Body of pancreas (tissue), 4 donors: Measurements from ENCODE around the gene ITGA1. TPM values are rescaled to one million over a fixed set of nuclear protein-coding genes. Genes with fewer than 3 reads are reported as not detected.
"Not testable (repeated sequence)": the region's sequence is repeated elsewhere in the genome, so short reads cannot be mapped to it uniquely, and the experiment has no call there.

ENCODE experiments used
- ATAC-seq: fragments of 150-250 bp; one replicate; pipeline ENCODE4 v1.9.1; 2016
- DNase-seq, 4 donors: peaks; one replicate each; pipeline ENCODE4 v3.0.0-alpha.2; 2019
- H3K27ac ChIP-seq, 4 donors: fragments of 200-600 bp; sonication (generic); 1 replicate in 3 of 4; 2 replicates in 1 of 4; pipeline versions ENCODE4 v1.5.1 to v1.6.1; 2016 to 2019; ENCODE audit warnings: mild to moderate bottlenecking in 1 of 4, mixed read lengths in 1 of 4, moderate library complexity in 1 of 4
- H3K27me3 ChIP-seq, 2 donors: fragments of 200-600 bp; sonication (generic); one replicate each; pipeline ENCODE4 v1.6.0; 2016; ENCODE audit warnings: mild to moderate bottlenecking in 1 of 2
- H3K36me3 ChIP-seq, 2 donors: fragments of 200-600 bp; sonication (generic); replicated peaks in 1 of 2; 2 replicates each; pipeline ENCODE4 v1.5.1; 2016; ENCODE audit warnings: low read depth in 2 of 2; ENCODE audit not compliant: insufficient read depth in 1 of 2
- H3K4me1 ChIP-seq: fragments of 200-600 bp; sonication (generic); one replicate; pipeline ENCODE4 v1.6.0; 2016
- H3K4me3 ChIP-seq, 2 donors: fragments of 200-600 bp; sonication (generic); 1 replicate in 1 of 2; 2 replicates in 1 of 2; pipeline ENCODE4 v1.5.1; 2016 to 2019
- H3K9me3 ChIP-seq, 3 donors: fragments of 200-600 bp; sonication (generic); 1 replicate in 2 of 3; 2 replicates in 1 of 3; pipeline ENCODE4 v1.5.1; 2016
- POLR2A ChIP-seq, 3 donors: fragments of 450-650 bp; IDR thresholded peaks; one replicate each; pipeline ENCODE4 v1.6.1; 2016; ENCODE audit warnings: antibody characterized with exemption in 3 of 3, mild to moderate bottlenecking in 2 of 3
- WGBS, 2 donors: methylation state at CpG; one replicate each; pipeline ENCODE4 v1.1.5; 2017; 5-methylcytosine and 5-hydroxymethylcytosine counted together
- intact Hi-C: fragments of 100-400 bp; cut with DNase I; formaldehyde crosslinking; loops from one replicate; pipeline ENCODE4 v1.15.1; 2023
- total RNA-seq, 2 donors: library from RNA; depleted of rRNA; stranded (reverse); fragments of >200 nt; gene quantifications; one replicate each; pipeline ENCODE4 v1.1.0, GENCODE V29; 2016
- TF ChIP-seq, protein P1 (sequence below), 7 experiments: fragments of 450-650 bp in 4 of 7; fragments of 200-600 bp in 3 of 7; sonication (generic) in 3 of 7; IDR thresholded peaks; one replicate each; pipeline ENCODE4 v1.5.1; 2016 to 2019; ENCODE audit warnings: antibody characterized with exemption in 7 of 7

Gene ITGA1
- total RNA-seq, 2 donors from 2014 or later: 6.9 to 11.2 TPM

- DNase-seq: no peak
- intact Hi-C loops: no loop called here
- peaks cover 7% of the 10 kb centered on the region for H3K4me1 ChIP-seq
- 85 to 94% methylated on average over 5 of the region's 5 CpGs for WGBS, 2 donors
- no peak for ATAC-seq
- no peaks in the 10 kb centered on the region for H3K9me3 ChIP-seq
- H3K36me3 ChIP-seq: no peaks in the 10 kb centered on the region
- no peaks in the 10 kb centered on the region for H3K27me3 ChIP-seq
- no peak overlapping the region for H3K4me3 ChIP-seq
- TF ChIP-seq, protein P1, sequence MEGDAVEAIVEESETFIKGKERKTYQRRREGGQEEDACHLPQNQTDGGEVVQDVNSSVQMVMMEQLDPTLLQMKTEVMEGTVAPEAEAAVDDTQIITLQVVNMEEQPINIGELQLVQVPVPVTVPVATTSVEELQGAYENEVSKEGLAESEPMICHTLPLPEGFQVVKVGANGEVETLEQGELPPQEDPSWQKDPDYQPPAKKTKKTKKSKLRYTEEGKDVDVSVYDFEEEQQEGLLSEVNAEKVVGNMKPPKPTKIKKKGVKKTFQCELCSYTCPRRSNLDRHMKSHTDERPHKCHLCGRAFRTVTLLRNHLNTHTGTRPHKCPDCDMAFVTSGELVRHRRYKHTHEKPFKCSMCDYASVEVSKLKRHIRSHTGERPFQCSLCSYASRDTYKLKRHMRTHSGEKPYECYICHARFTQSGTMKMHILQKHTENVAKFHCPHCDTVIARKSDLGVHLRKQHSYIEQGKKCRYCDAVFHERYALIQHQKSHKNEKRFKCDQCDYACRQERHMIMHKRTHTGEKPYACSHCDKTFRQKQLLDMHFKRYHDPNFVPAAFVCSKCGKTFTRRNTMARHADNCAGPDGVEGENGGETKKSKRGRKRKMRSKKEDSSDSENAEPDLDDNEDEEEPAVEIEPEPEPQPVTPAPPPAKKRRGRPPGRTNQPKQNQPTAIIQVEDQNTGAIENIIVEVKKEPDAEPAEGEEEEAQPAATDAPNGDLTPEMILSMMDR (IDR thresholded peaks at IDR 0.05): no peak
- no peak for TF ChIP-seq POLR2A (IDR thresholded peaks at IDR 0.05)
- H3K27ac ChIP-seq: no peak overlapping the region
Observed at GRCh38 chr5:52861368-52861767, 73.7 kb downstream of the ITGA1 start.

GRCh38 chr5:52863715-52864290 is 76.1 kb downstream of the ITGA1 start:
- intact Hi-C loops: no loop called here
- no peak for TF ChIP-seq POLR2A (IDR thresholded peaks at IDR 0.05)
- TF ChIP-seq, protein P1 (IDR thresholded peaks at IDR 0.05): no peak
- peak overlapping the region in 1 of 4 donors; percentile 16 for H3K27ac ChIP-seq
- 28 to 46% methylated on average over 2 of the region's 2 CpGs for WGBS, 2 donors
- H3K27me3 ChIP-seq: no peaks in the 10 kb centered on the region
- ATAC-seq: no peak
- peaks cover 7% of the 10 kb centered on the region for H3K4me1 ChIP-seq
- H3K36me3 ChIP-seq: no peaks in the 10 kb centered on the region
- DNase-seq: no peak
- H3K4me3 ChIP-seq: no peak overlapping the region
- H3K9me3 ChIP-seq: no peaks in the 10 kb centered on the region

DNA sequence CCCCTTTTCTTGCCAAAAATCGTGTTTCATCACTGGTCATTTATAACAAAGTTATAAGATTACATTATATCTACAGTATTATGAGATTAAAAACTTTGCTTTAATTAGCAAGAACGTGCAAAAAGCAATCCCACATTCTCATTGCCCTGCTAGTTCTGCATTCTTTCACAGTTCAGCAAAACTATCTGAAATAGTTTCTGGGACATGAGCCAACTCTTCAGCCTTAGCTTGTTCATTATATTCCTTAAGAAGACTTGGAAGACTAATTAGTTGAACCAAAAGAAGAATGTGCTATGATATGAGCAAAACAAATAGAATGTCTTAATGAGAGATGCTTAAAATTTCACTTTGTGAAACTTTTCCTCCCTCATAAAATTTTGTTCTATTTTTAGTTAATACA is 76.7 kb downstream of the ITGA1 start:
- intact Hi-C loops: no loop called here
- Histone ChIP-seq H3K4me3 (no peak overlapping the region), H3K4me1 (peaks cover 7% of the 10 kb centered on the region), H3K27me3 (no peaks in the 10 kb centered on the region), H3K27ac (peak overlapping the region in 1 of 4 donors; percentile 16), H3K9me3 (no peaks in the 10 kb centered on the region), H3K36me3 (no peaks in the 10 kb centered on the region)
- 10 to 13% methylated on average over 2 of the region's 2 CpGs for WGBS, 2 donors
- DNase-seq (no peak), ATAC-seq (no peak)
- no peak for TF ChIP-seq POLR2A (IDR thresholded peaks at IDR 0.05)
- TF ChIP-seq, protein P1 (IDR thresholded peaks at IDR 0.05): no peak

DNA sequence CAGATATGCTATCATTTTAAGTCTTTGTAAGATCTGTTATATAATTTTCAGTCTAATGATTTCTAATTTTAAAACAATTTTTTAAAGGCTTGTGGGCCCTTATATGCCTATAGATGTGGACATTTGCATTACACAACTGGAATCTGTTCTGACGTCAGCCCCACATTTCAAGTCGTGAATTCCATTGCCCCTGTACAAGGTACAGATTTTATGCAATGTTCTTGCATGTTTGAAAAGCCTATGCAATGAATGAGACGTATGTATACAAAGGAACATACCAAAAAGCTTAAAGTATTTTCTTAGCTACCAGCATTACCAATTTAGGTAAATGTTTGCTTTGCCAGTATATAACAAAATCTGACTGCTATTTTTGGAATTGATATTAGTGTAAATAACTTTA is 77.2 kb downstream of the ITGA1 start:
- H3K9me3 ChIP-seq: no peaks in the 10 kb centered on the region
- TF ChIP-seq, protein P1 (IDR thresholded peaks at IDR 0.05): no peak
- no peak for TF ChIP-seq POLR2A (IDR thresholded peaks at IDR 0.05)
- DNase-seq: no peak
- H3K27me3 ChIP-seq: no peaks in the 10 kb centered on the region
- no peak overlapping the region for H3K4me3 ChIP-seq
- peaks cover 7% of the 10 kb centered on the region for H3K4me1 ChIP-seq
- no peak for ATAC-seq
- intact Hi-C loops: no loop called here
- 53 to 58% methylated on average over 3 of the region's 3 CpGs for WGBS, 2 donors
- no peaks in the 10 kb centered on the region for H3K36me3 ChIP-seq
- H3K27ac ChIP-seq: no peak overlapping the region

DNA sequence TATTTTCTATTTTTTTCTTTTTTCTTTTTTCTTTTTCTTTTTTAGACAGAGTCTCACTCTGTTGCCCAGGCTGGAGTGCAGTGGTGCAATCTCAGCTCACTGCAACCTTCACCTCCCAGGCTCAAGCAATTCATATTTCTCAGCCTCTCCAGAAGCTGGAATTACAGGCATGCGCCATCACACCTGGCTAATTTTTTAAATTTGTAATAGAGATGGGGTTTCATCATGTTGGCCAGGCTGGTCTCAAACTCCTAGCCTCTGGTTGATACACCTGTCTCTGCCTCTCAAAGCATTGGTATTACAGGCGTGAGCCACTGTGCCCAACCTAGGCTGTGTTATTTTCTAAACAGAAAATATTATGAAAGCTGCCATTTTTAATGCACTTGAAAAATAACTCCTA is 78.3 kb downstream of the ITGA1 start:
- H3K4me3 ChIP-seq, H3K9me3 ChIP-seq, ATAC-seq, H3K36me3 ChIP-seq, H3K27me3 ChIP-seq, DNase-seq, intact Hi-C loops, H3K27ac ChIP-seq, H3K4me1 ChIP-seq: not testable (repeated sequence)
- 88 to 97% methylated on average over 2 of the region's 2 CpGs for WGBS, 2 donors
